22Rv1 (cell line): ENCODE results near the gene RELA.
"Not testable (repeated sequence)": the region's sequence is repeated elsewhere in the genome, so short reads cannot be mapped to it uniquely, and the experiment has no call there.

Experiments used
- CTCF ChIP-seq: fragments of 450-650 bp; IDR thresholded peaks from 2 replicates; pipeline ENCODE4 v1.5.1; 2017; ENCODE audit warnings: mild to moderate bottlenecking
- ZFX ChIP-seq: fragments of 450-650 bp; IDR thresholded peaks from 2 replicates; pipeline ENCODE4 v1.6.1; 2017; ENCODE audit warnings: antibody characterized with exemption, borderline replicate concordance

GRCh38 chr11:65639228-65639597 is 23.5 kb downstream of the RELA start:
- TF ChIP-seq CTCF, ZFX: not testable (repeated sequence)
